Measurements from ENCODE around the gene RIMOC1.

DNA sequence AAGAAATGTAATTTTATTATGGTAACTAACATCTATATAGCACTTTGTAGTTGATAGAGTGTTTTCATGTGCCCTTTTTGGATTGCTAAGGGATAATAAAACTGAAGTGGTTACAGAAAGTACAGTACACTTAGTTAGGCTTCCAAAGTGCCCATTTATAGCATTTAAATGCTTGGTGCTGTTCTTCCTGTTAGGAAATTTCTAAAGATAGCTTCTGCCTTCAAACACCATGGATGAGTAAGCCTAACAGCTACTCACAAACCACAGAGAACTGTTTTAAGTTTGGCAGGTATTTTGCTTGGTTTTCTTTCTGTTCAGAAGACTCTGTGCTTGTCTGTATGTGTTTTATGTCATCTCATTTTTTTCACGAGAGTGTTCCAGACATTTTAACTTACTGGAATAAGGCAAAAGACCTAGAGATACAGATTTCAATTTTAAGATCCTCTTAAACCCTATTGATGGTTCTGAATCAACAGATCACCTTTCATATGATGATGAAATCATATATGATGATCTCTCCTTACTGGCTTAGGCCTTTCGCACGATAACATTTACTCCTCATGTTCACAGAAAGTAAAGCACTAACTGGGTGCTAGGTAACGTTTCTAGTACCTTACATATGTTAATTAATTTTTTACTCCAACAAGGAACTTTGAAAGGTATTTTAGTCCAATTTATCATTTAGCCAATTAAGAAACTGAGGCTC is 4.4 kb downstream of the RIMOC1 start:
- TF ChIP-seq, protein P1, sequence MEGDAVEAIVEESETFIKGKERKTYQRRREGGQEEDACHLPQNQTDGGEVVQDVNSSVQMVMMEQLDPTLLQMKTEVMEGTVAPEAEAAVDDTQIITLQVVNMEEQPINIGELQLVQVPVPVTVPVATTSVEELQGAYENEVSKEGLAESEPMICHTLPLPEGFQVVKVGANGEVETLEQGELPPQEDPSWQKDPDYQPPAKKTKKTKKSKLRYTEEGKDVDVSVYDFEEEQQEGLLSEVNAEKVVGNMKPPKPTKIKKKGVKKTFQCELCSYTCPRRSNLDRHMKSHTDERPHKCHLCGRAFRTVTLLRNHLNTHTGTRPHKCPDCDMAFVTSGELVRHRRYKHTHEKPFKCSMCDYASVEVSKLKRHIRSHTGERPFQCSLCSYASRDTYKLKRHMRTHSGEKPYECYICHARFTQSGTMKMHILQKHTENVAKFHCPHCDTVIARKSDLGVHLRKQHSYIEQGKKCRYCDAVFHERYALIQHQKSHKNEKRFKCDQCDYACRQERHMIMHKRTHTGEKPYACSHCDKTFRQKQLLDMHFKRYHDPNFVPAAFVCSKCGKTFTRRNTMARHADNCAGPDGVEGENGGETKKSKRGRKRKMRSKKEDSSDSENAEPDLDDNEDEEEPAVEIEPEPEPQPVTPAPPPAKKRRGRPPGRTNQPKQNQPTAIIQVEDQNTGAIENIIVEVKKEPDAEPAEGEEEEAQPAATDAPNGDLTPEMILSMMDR (IDR thresholded peaks at IDR 0.05): no peak
- TF ChIP-seq EZH2 (IDR thresholded peaks at IDR 0.05; ENCODE audit: borderline replicate concordance, insufficient read depth, low read depth, low read length, poor library complexity, severe bottlenecking): no peak

Measured in B cell (primary cell).